Smooth muscle cell of the brain vasculature (primary cell): ENCODE data around the gene SPAG7.

Experiments used
- DNase-seq: peaks from one replicate; pipeline ENCODE4 v3.0.0-alpha.2; 2012; ENCODE audit warnings: low read depth, low spot score

SPAG7 gene

DNA sequence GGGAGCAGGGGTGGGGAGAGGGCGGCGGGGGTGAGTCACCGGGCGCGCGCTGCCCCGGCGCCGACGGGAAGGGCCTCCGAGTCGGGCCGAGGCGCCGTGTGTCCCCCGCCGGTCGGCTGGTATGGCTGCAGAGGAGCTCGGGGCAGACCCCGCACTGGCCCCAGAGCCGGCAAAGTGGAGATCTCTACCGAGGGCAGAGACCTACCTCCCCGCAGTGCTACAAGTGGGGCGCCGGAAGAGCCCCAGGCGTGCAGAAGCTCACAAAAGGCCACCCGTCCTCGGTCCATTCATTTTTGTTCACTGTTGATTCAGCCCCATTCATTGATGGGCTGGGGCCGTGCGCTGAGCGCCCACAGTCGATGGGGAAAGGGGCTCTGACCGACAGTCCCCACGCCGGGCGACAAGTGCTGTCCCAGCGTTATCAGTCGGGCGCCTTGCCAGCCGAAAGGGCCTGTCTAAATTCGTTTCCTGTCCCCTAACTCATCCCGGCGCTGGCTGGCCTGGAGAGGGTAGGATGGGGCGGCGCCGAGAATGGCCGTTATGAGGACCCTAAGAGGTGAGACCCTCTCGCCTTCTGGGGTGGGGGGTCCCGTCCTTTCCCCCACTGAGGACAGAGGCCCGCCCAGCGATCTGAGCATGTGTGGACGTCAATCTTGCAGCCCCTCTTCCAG lies 17.4 kb downstream of the SPAG7 start:
- DNase-seq: no peak

DNA sequence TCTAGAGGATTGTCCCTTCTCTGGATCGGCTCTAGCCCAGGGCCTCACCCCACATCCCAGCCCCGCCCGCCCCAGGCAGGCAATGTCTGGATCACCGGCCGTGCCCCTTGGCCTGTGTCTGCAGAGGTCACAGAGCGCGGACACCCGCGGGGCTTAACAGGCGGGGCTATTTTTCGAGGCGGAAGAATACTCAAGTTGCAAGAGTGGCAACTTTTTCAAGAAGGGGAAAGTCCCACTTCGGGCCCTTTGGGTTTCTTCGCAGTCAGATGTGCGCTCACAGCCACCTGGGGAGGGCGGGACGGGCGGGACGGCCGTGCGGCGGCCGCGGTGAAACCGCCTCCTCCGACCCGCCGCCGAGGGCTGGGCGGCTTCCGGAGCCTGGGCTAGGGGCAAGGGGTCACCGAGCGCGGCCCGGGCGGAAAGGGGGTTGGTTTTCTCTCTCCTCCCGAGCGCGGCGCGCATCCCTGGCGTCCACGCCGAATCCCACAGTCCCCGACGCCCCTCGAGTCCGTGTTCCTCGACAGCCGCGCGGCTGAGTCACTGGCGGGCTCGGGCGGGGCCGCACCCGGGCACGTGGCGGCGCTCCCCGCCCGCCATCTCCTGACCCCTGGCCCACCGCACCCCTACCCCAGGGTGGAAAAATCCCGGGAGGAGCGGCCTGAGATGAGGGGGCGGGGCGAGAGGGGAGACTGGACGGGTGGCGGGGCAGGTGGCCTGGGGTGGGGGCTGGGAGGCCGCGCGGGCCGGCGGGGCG lies 18.1 kb downstream of the SPAG7 start:
- DNase-seq: no peak

GRCh38 chr17:4948931-4949320 lies 18.7 kb downstream of the SPAG7 start:
- DNase-seq: peak; percentile 73

GRCh38 chr17:4948166-4948930 lies 19.3 kb downstream of the SPAG7 start, which contains the start of gene PFN1:
PFN1 (minus strand) TSS chr17:4948530; CDS start chr17:4948394, 136 bp downstream.
- DNase-seq: peak; percentile 84

DNA sequence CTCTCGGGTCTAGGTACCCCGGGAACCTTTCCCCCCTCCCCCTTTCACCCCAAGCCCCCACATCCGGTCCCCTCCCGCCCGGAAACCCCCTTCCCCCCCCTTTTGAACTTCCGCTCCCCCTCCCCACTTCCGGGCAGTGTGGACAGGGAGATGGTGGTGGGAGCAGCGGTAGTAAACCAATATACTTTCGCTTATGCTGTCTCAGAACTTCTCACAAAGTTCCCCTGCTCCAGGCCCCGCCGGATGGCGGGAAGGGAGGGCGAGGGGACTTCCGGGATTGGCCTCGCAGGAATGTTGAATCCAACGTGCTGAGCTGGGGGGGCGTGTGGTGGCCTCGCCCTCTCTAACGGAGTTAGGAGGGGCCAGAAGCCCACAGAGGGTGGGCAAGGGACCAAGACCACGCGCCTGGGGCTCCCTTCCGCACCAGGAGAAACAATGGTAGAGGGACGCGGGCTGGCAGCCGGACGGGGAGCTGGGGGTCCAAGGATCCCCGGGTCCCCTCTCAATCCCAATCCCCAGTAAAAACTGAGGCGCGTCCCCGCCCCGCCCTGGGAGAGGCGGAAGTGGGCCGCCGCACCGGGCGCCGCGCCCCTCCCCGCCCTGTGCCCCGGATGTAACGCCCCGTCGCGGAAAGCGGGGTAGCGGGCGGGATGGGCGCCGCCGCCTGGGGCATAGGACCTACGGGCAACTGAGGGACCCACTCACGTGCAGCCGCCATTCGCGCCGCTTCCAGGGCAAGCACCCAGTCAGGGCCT lies 20.0 kb downstream of the SPAG7 start:
- DNase-seq: no peak

- DNase-seq: no peak
These were observed 20.6 kb downstream of the SPAG7 start for GRCh38 chr17:4947010-4947410.

GRCh38 chr17:4946312-4946976 lies 21.2 kb downstream of the SPAG7 start:
- no peak for DNase-seq

GRCh38 chr17:4945944-4946280 lies 21.7 kb downstream of the SPAG7 start:
- no peak for DNase-seq

DNA sequence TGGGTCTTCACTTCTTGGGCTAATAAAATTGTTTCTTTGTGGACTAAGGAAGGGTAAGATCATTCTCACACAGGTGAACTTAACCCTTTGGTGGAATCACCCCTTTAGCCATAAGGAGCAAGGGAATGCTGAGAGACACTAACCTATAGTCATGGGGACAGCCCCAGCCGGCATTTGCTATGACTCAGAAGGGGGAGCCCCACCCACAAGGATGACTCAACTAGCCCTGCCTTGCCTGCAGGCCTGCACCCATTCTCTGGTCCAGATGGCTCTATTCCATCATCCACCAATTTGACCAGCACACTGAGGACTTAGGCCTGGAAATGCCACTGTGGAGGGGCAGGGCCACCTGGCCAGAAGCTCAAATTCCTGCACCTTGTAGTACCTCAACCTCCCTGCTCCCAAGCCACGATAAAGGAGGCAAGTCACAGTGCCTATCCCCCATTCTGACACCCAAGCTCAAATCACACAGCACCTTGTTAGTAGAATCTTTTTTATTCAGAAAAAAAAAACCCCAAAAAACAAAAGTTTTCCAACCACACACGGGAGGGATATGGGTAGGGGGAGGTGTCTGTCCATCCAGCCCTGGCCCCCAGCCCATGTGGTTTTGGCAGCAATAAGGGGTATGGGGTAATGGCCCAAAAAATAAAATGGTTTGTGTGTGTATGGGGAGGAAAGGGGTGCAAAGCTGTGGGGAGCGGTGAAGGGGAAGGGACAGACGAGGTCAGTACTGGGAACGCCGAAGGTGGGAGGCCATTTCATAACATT lies 22.3 kb downstream of the SPAG7 start:
- DNase-seq: no peak

- DNase-seq: no peak
These were observed 23.0 kb downstream of the SPAG7 start for GRCh38 chr17:4944554-4945175.

DNA sequence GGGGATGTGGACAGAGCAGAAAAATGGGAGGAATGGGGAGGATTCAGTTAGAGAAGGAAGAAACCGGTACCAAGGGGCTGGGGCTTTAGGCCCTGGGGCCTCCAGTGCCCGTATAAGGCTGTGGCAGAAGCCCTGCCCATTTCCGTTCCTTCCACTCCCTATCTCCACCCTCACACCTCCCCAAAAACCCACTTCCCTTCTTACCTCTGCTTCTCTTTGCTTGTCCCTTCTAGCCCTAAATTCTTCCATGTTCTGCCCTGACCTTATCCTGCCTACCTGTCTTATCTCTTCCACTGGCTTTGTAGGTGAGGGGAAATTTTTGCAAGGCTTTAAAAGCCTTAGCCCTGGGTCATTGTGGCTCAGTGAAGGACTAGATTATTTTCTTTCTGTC lies 23.5 kb downstream of the SPAG7 start:
- DNase-seq: no peak

DNA sequence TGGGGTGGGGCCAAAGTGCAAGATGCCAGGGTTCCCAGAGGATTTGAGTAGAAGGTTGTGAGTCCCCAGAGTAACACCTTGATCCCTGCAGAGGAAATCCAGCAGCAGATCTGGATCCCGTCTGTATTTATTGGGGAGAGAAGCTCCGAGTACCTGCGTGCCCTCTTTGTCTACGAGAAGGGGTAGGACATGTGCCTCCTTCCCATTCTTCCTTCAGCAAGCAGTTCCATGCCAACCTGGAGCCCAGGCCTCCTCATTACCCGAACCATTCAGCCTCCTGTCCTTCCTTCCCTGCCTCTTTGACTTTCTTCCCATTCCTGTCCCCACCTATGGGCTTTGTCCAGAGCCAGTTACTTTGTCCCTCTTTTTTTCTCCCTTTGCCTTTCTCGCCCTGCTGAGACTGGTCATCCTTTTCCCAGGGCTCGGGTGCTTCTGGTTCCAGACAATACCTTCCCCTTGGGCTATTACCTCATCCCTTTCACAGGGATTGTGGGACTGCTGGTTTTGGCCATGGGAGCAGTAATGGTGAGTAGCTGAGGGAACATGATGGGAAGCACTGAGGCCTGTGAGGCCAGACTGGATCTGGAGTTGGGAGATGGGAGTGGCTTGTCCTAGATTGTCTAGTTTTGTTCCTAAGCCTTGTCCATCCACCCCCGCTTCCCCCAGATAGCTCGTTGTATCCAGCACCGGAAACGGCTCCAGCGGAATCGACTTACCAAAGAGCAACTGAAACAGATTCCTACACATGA lies 24.7 kb downstream of the SPAG7 start:
- no peak for DNase-seq

DNA sequence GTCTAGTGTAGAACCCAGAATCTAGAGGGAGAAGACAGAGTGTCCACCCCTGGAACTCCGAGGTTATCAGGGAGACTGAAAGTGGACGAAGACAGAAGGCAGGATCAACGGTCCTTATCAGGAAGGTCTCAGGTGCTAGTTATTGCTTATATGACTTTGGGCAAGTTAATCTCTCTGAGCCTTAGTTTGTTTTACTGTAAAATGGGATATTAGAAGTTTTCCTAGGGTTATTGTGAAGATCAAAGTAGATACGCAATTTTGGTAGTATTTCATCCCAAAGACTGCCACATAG lies 26.4 kb downstream of the SPAG7 start:
- DNase-seq: no peak

- DNase-seq: no peak
These were observed 26.9 kb downstream of the SPAG7 start for GRCh38 chr17:4940555-4941318.

- DNase-seq: peak; percentile 99
These were observed 27.6 kb downstream of the SPAG7 start, which contains the start of the genes RNF167 and SLC25A11 for GRCh38 chr17:4939796-4940554. RNF167 (plus strand) TSS chr17:4940268; CDS start chr17:4940910, 642 bp downstream. SLC25A11 (minus strand) TSS chr17:4940046; CDS start chr17:4939910, 136 bp downstream.

- DNase-seq: no peak
These were observed 28.1 kb downstream of the SPAG7 start for GRCh38 chr17:4939546-4939795.

- DNase-seq: no peak
These were observed 28.7 kb downstream of the SPAG7 start for GRCh38 chr17:4938688-4939545.
